Breast epithelium (tissue), 3 donors: Measurements from ENCODE around the gene PIK3R2.

Source experiments
- CTCF ChIP-seq, 3 donors: fragments of 450-650 bp; IDR thresholded peaks; one replicate each; pipeline ENCODE4 v1.5.1; 2016 to 2017; ENCODE audit warnings: antibody characterized with exemption in 3 of 3, mild to moderate bottlenecking in 3 of 3, moderate library complexity in 3 of 3
- POLR2A ChIP-seq: fragments of 450-650 bp; IDR thresholded peaks from one replicate; pipeline ENCODE4 v1.6.1; 2016; ENCODE audit warnings: antibody characterized with exemption, mild to moderate bottlenecking, moderate library complexity

DNA sequence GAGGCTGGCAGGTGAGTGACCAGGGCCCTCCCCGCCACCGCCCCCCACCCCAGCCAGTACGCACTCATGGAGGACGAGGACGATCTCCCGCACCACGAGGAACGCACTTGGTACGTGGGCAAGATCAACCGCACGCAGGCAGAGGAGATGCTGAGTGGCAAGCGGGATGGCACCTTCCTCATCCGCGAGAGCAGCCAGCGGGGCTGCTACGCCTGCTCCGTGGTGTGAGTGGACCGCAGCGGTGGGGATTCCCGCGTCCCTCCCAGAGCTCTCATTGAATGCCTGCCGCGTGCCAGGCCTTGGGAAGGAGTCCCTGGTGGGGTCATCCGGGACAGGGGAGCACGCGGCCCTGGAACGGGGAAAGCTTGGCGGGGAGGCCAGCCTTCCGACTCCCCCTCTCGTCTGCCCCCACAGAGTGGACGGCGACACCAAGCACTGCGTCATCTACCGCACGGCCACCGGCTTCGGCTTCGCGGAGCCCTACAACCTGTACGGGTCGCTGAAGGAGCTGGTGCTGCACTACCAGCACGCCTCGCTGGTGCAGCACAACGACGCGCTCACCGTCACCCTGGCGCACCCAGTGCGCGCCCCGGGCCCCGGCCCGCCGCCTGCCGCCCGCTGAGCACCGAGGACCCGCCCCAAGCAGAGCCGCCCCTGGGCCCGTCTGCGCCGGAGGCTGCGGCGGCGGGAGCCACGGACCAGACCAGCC, 15.9 kb downstream of the PIK3R2 start:
- TF ChIP-seq CTCF (IDR thresholded peaks at IDR 0.05): no peak
- no peak for TF ChIP-seq POLR2A
